ENCODE measurements around the gene LACTBL1. TPM values are rescaled to one million over a fixed set of nuclear protein-coding genes. Genes with fewer than 3 reads are reported as not detected.
"Not testable (repeated sequence)": the region's sequence is repeated elsewhere in the genome, so short reads cannot be mapped to it uniquely, and the experiment has no call there.

LACTBL1 gene
- total and polyA plus RNA-seq, 4 donors = not detected

GRCh38 chr1:23007106-23007505 is 34.4 kb upstream of the LACTBL1 start:
- H3K27me3 ChIP-seq (ENCODE audit: control insufficient read depth in 4 of 4, insufficient read depth in 4 of 4, low read length in 3 of 4) = no peaks in the 10 kb centered on the region
- 89% methylated on average over 4 of the region's 4 CpGs for WGBS
- no peaks in the 10 kb centered on the region for H3K4me1 ChIP-seq (ENCODE audit: control insufficient read depth in 4 of 4, insufficient read depth in 4 of 4, low read length in 3 of 4)
- H3K27ac ChIP-seq (ENCODE audit: low read depth in 1 of 2, low read length in 2 of 2) = no peak overlapping the region
- H3K36me3 ChIP-seq (ENCODE audit: control insufficient read depth in 4 of 4, insufficient read depth in 3 of 4, low read depth in 1 of 4, low read length in 3 of 4) = no peaks in the 10 kb centered on the region
- DNase-seq (ENCODE audit: low spot score) = no peak
- no peaks in the 10 kb centered on the region for H3K9me3 ChIP-seq (ENCODE audit: control insufficient read depth in 4 of 4, low read length in 3 of 4)
- no peak overlapping the region for H3K9ac ChIP-seq (ENCODE audit: low read depth in 1 of 2, low read length in 2 of 2)
- no peak overlapping the region for H3K4me3 ChIP-seq (ENCODE audit: low read depth in 1 of 3, low read length in 3 of 3)
- TF ChIP-seq, protein P1, sequence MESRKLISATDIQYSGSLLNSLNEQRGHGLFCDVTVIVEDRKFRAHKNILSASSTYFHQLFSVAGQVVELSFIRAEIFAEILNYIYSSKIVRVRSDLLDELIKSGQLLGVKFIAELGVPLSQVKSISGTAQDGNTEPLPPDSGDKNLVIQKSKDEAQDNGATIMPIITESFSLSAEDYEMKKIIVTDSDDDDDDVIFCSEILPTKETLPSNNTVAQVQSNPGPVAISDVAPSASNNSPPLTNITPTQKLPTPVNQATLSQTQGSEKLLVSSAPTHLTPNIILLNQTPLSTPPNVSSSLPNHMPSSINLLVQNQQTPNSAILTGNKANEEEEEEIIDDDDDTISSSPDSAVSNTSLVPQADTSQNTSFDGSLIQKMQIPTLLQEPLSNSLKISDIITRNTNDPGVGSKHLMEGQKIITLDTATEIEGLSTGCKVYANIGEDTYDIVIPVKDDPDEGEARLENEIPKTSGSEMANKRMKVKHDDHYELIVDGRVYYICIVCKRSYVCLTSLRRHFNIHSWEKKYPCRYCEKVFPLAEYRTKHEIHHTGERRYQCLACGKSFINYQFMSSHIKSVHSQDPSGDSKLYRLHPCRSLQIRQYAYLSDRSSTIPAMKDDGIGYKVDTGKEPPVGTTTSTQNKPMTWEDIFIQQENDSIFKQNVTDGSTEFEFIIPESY (IDR thresholded peaks at IDR 0.05) = no peak

GRCh38 chr1:23004769-23005168 is 32.1 kb upstream of the LACTBL1 start:
- not testable (repeated sequence) for H3K27me3 ChIP-seq (ENCODE audit: control insufficient read depth in 4 of 4, insufficient read depth in 4 of 4, low read length in 3 of 4); H3K4me3 ChIP-seq (ENCODE audit: low read depth in 1 of 3, low read length in 3 of 3); H3K9ac ChIP-seq (ENCODE audit: low read depth in 1 of 2, low read length in 2 of 2); H3K9me3 ChIP-seq (ENCODE audit: control insufficient read depth in 4 of 4, low read length in 3 of 4); H3K27ac ChIP-seq (ENCODE audit: low read depth in 1 of 2, low read length in 2 of 2); H3K4me1 ChIP-seq (ENCODE audit: control insufficient read depth in 4 of 4, insufficient read depth in 4 of 4, low read length in 3 of 4); H3K36me3 ChIP-seq (ENCODE audit: control insufficient read depth in 4 of 4, insufficient read depth in 3 of 4, low read depth in 1 of 4, low read length in 3 of 4); DNase-seq (ENCODE audit: low spot score)
- WGBS = 75% methylated on average over 3 of the region's 3 CpGs

- TF ChIP-seq CTCF (IDR thresholded peaks at IDR 0.05; ENCODE audit: low read depth, low read length, missing input control) = no peak
- no peak for TF ChIP-seq TAF1 (conservative IDR thresholded peaks at IDR 0.05)
- TF ChIP-seq MAX (IDR thresholded peaks at IDR 0.05) = no peak
- no peak for TF ChIP-seq HNF4A (conservative IDR thresholded peaks at IDR 0.05)
- TF ChIP-seq RAD21 (IDR thresholded peaks at IDR 0.05) = no peak
- TF ChIP-seq FOXA1 (IDR thresholded peaks at IDR 0.05) = no peak
- TF ChIP-seq GABPA (IDR thresholded peaks at IDR 0.05 in 1 of 2, conservative IDR thresholded peaks at IDR 0.05 in 1 of 2) = no peak
- no peak for TF ChIP-seq RXRA (IDR thresholded peaks at IDR 0.05)
- Histone ChIP-seq H3K9ac (ENCODE audit: low read depth in 1 of 2, low read length in 2 of 2) (no peak overlapping the region), H3K4me3 (ENCODE audit: low read depth in 1 of 3, low read length in 3 of 3) (no peak overlapping the region), H3K27ac (ENCODE audit: low read depth in 1 of 2, low read length in 2 of 2) (no peak overlapping the region), H3K9me3 (ENCODE audit: control insufficient read depth in 4 of 4, low read length in 3 of 4) (peaks cover 0 to 4% (median 0%) of the 10 kb centered on the region in 4 donors), H3K4me1 (ENCODE audit: control insufficient read depth in 4 of 4, insufficient read depth in 4 of 4, low read length in 3 of 4) (no peaks in the 10 kb centered on the region), H3K27me3 (ENCODE audit: control insufficient read depth in 4 of 4, insufficient read depth in 4 of 4, low read length in 3 of 4) (no peaks in the 10 kb centered on the region), H3K36me3 (ENCODE audit: control insufficient read depth in 4 of 4, insufficient read depth in 3 of 4, low read depth in 1 of 4, low read length in 3 of 4) (no peaks in the 10 kb centered on the region)
- no peak for DNase-seq (ENCODE audit: low spot score)
- WGBS = 80% methylated on average over 3 of the region's 3 CpGs
These were observed 31.4 kb upstream of the LACTBL1 start for GRCh38 chr1:23004112-23004511.

DNA sequence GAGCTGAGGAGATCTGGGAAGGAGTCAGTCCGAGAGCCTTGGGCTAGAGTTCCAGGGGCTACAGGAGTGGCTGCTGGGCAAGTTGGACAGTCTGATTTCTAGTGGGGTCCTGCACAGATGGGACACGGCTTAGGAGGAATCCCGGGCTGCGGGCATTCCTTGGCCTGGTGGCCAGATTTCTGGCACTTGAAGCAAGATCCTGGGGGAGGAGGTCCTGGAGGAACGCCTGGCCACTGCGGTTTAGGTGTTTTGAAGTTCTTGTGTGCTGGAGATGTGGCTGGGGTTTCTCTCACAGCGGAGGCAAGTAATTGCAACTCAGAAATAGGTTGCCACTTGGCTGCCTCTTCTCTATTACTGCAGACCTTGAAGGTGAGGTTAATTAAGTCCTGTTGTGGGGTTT is 29.6 kb upstream of the LACTBL1 start:
- H3K36me3 ChIP-seq (ENCODE audit: control insufficient read depth in 4 of 4, insufficient read depth in 3 of 4, low read depth in 1 of 4, low read length in 3 of 4); H3K9me3 ChIP-seq (ENCODE audit: control insufficient read depth in 4 of 4, low read length in 3 of 4); H3K27ac ChIP-seq (ENCODE audit: low read depth in 1 of 2, low read length in 2 of 2); H3K4me1 ChIP-seq (ENCODE audit: control insufficient read depth in 4 of 4, insufficient read depth in 4 of 4, low read length in 3 of 4); DNase-seq (ENCODE audit: low spot score); H3K4me3 ChIP-seq (ENCODE audit: low read depth in 1 of 3, low read length in 3 of 3); H3K27me3 ChIP-seq (ENCODE audit: control insufficient read depth in 4 of 4, insufficient read depth in 4 of 4, low read length in 3 of 4); H3K9ac ChIP-seq (ENCODE audit: low read depth in 1 of 2, low read length in 2 of 2): not testable (repeated sequence)
- 92% methylated on average over 7 of the region's 7 CpGs for WGBS

GRCh38 chr1:23000133-23000532 is 27.5 kb upstream of the LACTBL1 start:
- H3K9ac ChIP-seq (ENCODE audit: low read depth in 1 of 2, low read length in 2 of 2); H3K9me3 ChIP-seq (ENCODE audit: control insufficient read depth in 4 of 4, low read length in 3 of 4); H3K27ac ChIP-seq (ENCODE audit: low read depth in 1 of 2, low read length in 2 of 2); DNase-seq (ENCODE audit: low spot score); H3K27me3 ChIP-seq (ENCODE audit: control insufficient read depth in 4 of 4, insufficient read depth in 4 of 4, low read length in 3 of 4); H3K4me3 ChIP-seq (ENCODE audit: low read depth in 1 of 3, low read length in 3 of 3); H3K4me1 ChIP-seq (ENCODE audit: control insufficient read depth in 4 of 4, insufficient read depth in 4 of 4, low read length in 3 of 4); H3K36me3 ChIP-seq (ENCODE audit: control insufficient read depth in 4 of 4, insufficient read depth in 3 of 4, low read depth in 1 of 4, low read length in 3 of 4): not testable (repeated sequence)
- WGBS = 91% methylated on average over 3 of the region's 3 CpGs

GRCh38 chr1:22997528-22997927 is 24.9 kb upstream of the LACTBL1 start:
- H3K9me3 ChIP-seq (ENCODE audit: control insufficient read depth in 4 of 4, low read length in 3 of 4); H3K4me1 ChIP-seq (ENCODE audit: control insufficient read depth in 4 of 4, insufficient read depth in 4 of 4, low read length in 3 of 4); H3K4me3 ChIP-seq (ENCODE audit: low read depth in 1 of 3, low read length in 3 of 3); H3K9ac ChIP-seq (ENCODE audit: low read depth in 1 of 2, low read length in 2 of 2); DNase-seq (ENCODE audit: low spot score); H3K27ac ChIP-seq (ENCODE audit: low read depth in 1 of 2, low read length in 2 of 2); H3K27me3 ChIP-seq (ENCODE audit: control insufficient read depth in 4 of 4, insufficient read depth in 4 of 4, low read length in 3 of 4); H3K36me3 ChIP-seq (ENCODE audit: control insufficient read depth in 4 of 4, insufficient read depth in 3 of 4, low read depth in 1 of 4, low read length in 3 of 4): not testable (repeated sequence)
- WGBS = 88% methylated on average over 5 of the region's 5 CpGs
